ENCODE measurements around the gene MYOF. TPM values are rescaled to one million over a fixed set of nuclear protein-coding genes. Genes with fewer than 3 reads are reported as not detected.

MYOF gene
- total and polyA plus RNA-seq, 2 donors from 2014 or later, result 11.5 to 134 TPM

DNA sequence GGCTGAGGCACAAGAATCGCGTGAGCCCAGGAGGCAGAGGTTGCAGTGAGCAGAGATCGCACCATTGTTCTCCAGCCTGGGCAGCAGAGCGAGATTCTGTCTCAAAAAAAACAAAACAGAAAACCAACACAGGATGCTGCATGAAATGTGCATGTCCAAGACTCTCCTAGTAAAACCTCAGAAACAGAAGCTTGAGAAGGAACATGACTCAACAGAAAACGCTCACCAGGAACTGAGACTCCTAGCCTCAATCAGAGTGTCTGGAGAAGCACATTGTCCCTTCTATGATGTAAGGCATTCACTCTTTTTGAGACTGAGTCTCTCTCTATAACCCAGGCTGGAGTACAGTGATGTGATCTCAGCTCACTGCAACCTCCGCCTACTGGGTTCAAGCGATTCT is 168.3 kb downstream of the MYOF start:
- no peak overlapping the region for H3K27ac ChIP-seq (ENCODE audit: low read depth in 2 of 2, low read length in 2 of 2)
- H3K9me3 ChIP-seq (ENCODE audit: control insufficient read depth in 2 of 3, insufficient read depth in 1 of 3, low read length in 3 of 3), result no peaks in the 10 kb centered on the region
- H3K36me3 ChIP-seq (ENCODE audit: control insufficient read depth in 2 of 3, insufficient read depth in 3 of 3, low read length in 3 of 3), result peaks cover 0 to 2% (median 0%) of the 10 kb centered on the region in 3 donors
- TF ChIP-seq, protein P1, sequence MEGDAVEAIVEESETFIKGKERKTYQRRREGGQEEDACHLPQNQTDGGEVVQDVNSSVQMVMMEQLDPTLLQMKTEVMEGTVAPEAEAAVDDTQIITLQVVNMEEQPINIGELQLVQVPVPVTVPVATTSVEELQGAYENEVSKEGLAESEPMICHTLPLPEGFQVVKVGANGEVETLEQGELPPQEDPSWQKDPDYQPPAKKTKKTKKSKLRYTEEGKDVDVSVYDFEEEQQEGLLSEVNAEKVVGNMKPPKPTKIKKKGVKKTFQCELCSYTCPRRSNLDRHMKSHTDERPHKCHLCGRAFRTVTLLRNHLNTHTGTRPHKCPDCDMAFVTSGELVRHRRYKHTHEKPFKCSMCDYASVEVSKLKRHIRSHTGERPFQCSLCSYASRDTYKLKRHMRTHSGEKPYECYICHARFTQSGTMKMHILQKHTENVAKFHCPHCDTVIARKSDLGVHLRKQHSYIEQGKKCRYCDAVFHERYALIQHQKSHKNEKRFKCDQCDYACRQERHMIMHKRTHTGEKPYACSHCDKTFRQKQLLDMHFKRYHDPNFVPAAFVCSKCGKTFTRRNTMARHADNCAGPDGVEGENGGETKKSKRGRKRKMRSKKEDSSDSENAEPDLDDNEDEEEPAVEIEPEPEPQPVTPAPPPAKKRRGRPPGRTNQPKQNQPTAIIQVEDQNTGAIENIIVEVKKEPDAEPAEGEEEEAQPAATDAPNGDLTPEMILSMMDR (IDR thresholded peaks at IDR 0.05; ENCODE audit: borderline replicate concordance, extremely low read depth, insufficient read depth), result no peak
- H3K4me1 ChIP-seq (ENCODE audit: control insufficient read depth in 2 of 3, insufficient read depth in 2 of 3, low read depth in 1 of 3, low read length in 3 of 3), result no peaks in the 10 kb centered on the region
- no peak overlapping the region for H3K9ac ChIP-seq (ENCODE audit: low read length in 3 of 3)
- no peak overlapping the region for H3K4me3 ChIP-seq (ENCODE audit: low read length in 3 of 3)
- FAIRE-seq (no peak), DNase-seq (no peak)
- no peaks in the 10 kb centered on the region for H3K27me3 ChIP-seq (ENCODE audit: control insufficient read depth, insufficient read depth, low read length)
- intact Hi-C loops (cut with DNase I), result no loop called here

DNA sequence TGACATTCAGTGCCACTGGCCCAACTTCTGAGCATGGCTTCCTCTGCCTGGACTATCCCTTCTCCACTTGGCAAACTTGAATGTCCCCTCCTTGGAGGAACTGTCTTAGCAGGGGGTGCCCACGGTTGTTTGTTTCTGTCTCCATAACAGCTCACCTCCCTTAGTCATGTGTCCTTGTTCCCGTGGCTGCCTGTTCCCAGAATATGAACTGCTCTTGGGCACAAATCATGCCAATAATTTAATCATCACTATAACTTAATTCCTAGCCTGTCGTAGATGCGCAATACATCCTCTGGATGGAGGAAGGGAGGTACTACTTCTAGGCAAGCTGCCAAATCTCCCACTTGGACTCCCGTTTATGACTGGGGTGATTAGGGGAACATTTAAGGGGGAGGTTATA is 173.1 kb downstream of the MYOF start:
- no peak for FAIRE-seq
- TF ChIP-seq, protein P1 (IDR thresholded peaks at IDR 0.05; ENCODE audit: borderline replicate concordance, extremely low read depth, insufficient read depth), result no peak
- no peak overlapping the region for H3K4me3 ChIP-seq (ENCODE audit: low read length in 3 of 3)

DNA sequence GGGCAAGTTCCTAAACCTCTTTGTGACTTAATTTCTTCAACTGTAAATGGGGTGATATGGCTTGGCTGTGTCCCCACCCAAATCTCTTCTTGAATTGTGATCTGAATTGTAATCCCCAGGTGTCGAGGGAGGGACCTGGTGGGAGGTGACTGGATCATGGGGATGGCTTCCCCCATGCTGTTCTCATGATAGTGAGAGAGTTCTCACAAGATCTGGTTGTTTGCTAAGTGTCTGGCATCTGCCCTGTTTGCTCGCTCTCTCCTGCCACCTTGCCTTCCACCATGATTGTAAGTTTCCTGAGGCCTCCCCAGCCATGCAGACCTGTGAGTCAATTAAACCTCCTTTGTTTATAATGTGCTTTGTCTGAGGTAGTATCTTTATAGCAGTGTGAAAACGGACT is 177.0 kb downstream of the MYOF start:
- intact Hi-C loops (cut with DNase I), result no loop called here
- FAIRE-seq, result no peak

More for the DNA sequence above, 173.1 kb downstream of the MYOF start:
- Histone ChIP-seq H3K27me3 (ENCODE audit: control insufficient read depth, insufficient read depth, low read length) (no peaks in the 10 kb centered on the region), H3K27ac (ENCODE audit: low read depth in 2 of 2, low read length in 2 of 2) (no peak overlapping the region), H3K36me3 (ENCODE audit: control insufficient read depth in 2 of 3, insufficient read depth in 3 of 3, low read length in 3 of 3) (peaks cover 0 to 2% (median 0%) of the 10 kb centered on the region in 3 donors), H3K9ac (ENCODE audit: low read length in 3 of 3) (no peak overlapping the region), H3K4me1 (ENCODE audit: control insufficient read depth in 2 of 3, insufficient read depth in 2 of 3, low read depth in 1 of 3, low read length in 3 of 3) (no peaks in the 10 kb centered on the region), H3K9me3 (ENCODE audit: control insufficient read depth in 2 of 3, insufficient read depth in 1 of 3, low read length in 3 of 3) (no peaks in the 10 kb centered on the region)
- DNase-seq, result no peak
- intact Hi-C loops (cut with DNase I), result no loop called here

More for the DNA sequence above, 177.0 kb downstream of the MYOF start:
- DNase-seq, result no peak
- H3K27ac ChIP-seq (ENCODE audit: low read depth in 2 of 2, low read length in 2 of 2), result no peak overlapping the region
- H3K4me3 ChIP-seq (ENCODE audit: low read length in 3 of 3), result no peak overlapping the region
- no peaks in the 10 kb centered on the region for H3K9me3 ChIP-seq (ENCODE audit: control insufficient read depth in 2 of 3, insufficient read depth in 1 of 3, low read length in 3 of 3)
- no peaks in the 10 kb centered on the region for H3K4me1 ChIP-seq (ENCODE audit: control insufficient read depth in 2 of 3, insufficient read depth in 2 of 3, low read depth in 1 of 3, low read length in 3 of 3)
- no peaks in the 10 kb centered on the region for H3K36me3 ChIP-seq (ENCODE audit: control insufficient read depth in 2 of 3, insufficient read depth in 3 of 3, low read length in 3 of 3)
- H3K9ac ChIP-seq (ENCODE audit: low read length in 3 of 3), result no peak overlapping the region
- TF ChIP-seq, protein P1 (IDR thresholded peaks at IDR 0.05; ENCODE audit: borderline replicate concordance, extremely low read depth, insufficient read depth), result no peak
- H3K27me3 ChIP-seq (ENCODE audit: control insufficient read depth, insufficient read depth, low read length), result no peaks in the 10 kb centered on the region

Measured in kidney (tissue), 14 donors.